DMS53 treated with DMSO at 0.1 percent for 48 hours (cell line): Measurements from ENCODE around the gene GTPBP4.
"Not testable (repeated sequence)": the region's sequence is repeated elsewhere in the genome, so short reads cannot be mapped to it uniquely, and the experiment has no call there.

Experiments
- DNase-seq: peaks from one replicate; lab custom pipeline; 2025; ENCODE audit not compliant: unreplicated experiment; lab: John Stamatoyannopoulos, UW

Gene GTPBP4

DNA sequence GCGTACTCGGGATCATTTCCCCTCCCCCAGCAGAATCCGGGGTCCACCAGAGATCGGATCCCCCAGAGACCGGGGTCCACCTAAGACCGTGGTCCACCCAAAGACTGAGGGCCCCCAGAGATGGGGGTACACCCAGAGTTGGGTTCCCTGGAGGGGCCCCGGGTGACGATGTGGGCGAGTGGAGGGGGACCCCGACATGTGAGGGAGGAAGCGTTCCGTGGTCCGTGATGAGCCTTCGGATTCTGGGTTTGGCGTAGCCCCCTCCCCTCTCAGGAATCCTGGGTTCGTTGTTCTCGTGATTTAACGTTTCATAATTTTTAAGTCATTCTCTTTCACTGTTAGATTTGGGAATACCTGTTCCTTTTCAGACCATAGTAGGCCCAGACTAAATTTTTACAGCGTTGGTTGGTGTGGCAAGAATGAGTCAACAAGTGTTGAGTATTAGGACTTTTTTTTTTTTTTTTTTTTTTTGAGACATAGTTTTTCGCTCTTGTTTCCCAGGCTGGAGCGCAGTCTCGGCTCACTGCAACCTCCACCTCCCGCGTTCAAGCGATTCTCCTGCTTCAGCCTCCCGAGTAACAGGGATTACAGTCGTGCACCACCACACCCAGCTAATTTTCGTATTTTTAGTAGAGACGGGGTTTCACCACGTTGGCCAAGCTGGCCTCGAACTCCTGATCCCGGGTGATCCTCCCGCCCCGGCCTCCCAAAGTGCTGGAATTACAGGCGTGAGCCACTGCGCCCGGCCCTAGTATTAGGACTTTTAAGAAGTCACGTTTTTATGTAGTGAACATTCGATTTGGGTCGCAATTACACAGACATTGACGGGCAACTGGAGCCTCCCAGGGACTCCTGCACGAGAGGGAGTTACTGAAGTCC lies 672 bp downstream of the GTPBP4 start:
- DNase-seq, result no peak

DNA sequence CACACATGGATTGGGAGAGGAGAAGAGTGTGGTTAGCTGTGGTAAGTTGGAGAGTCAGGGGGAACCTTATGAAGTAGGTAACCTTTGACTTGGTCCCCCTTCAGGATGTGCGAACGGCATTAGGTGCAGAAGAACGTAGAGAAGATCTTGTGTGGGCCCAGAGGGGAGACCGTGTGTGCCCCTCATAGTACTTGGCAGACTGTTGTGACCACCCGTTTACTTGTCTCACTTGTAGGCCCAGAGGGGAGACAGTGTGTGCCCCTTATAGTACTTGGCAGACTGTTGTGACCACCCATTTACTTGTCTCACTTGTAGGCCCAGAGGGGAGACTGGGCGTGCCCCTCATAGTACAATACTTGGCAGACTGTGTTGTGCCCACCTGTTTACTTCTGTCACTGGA lies 2.6 kb downstream of the GTPBP4 start:
- DNase-seq, result no peak

DNA sequence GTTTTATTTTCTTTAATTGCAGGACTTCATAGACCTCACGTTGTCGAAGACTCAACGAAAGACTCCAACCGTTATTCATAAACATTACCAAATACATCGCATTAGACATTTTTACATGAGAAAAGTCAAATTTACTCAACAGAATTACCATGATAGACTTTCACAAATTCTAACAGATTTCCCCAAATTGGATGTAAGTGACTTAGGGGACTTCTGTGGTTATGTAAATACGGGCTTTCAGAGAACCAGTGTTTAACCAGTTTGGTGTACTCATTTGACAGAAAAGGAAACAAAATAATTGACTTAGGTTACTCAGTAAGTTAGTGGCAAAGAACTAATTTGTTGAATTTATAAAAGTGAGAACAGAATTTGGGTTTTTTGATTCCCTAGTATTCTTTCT lies 4.2 kb downstream of the GTPBP4 start:
- DNase-seq, result no peak

DNA sequence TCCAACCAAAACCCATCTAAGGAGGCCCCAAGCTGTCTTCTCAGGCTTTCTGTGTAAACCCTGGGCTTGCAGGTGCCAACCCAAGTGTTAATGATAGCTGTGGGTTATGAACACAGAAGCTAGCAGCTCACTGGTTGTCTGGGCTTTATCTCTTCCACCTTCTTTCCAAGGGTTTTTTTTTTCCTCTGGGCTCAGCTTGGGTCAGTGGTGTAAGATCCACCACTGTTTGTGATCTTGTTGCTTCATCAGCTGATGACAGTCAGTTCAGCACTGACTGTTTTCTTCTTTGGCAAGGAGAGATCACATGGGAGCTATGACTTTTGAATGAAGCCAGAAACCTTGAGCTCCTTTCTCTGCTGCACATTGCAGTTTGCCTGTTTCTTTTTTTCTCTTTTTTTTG lies 4.6 kb downstream of the GTPBP4 start:
- DNase-seq, result no peak

DNA sequence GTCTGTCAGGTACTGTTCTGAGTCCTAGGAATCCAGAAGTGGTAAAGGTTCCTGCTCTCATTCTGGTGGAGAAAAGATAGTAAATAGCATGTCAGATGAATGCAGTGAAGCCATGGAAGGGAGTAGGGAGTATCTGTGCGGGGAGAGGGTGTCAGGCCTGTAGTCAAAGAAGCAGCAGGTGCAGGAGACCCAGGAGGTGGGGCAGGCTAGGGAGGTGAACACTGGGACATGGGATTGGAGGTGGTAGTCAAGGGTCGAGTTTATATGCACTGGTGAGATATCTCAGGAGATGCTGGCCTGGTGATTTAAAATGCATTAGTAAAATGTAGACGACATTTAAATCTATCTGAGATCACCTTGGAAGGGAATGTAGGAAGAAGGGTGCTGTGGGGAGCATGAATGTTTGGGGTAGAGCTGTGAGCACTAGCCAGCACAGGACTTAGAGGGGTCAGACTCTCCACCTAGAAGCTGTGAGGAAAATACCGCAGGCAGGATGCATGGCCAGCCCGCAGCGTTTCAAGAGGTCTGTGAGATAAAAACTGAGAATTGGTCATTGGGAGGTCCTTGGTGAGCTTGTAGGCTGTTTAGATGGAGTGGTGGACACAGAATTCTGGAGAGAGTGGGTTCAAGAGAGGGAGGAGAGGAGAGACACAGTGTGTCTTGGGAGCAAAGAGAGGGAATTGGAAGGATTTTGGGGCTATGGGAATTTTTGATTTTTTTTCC lies 6.8 kb downstream of the GTPBP4 start:
- DNase-seq, result no peak

DNA sequence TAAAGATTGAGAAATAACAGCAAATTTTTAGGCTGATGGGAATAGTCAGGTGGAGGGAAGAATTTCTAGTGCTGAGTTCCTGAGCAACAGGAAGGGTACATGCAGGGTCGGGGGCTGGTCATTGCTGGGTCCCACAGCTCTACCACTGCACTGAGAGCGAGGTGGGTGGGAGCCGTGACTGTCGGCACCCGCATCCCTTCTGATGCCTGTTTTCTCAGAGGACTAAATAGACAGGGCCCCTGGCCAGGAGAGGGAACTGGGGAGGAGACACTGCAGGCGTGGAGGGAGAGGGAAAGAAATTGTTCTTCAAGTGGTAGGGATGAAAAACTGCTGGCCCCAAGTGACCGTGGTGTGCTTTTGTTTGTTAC lies 7.3 kb downstream of the GTPBP4 start:
- no peak for DNase-seq

DNA sequence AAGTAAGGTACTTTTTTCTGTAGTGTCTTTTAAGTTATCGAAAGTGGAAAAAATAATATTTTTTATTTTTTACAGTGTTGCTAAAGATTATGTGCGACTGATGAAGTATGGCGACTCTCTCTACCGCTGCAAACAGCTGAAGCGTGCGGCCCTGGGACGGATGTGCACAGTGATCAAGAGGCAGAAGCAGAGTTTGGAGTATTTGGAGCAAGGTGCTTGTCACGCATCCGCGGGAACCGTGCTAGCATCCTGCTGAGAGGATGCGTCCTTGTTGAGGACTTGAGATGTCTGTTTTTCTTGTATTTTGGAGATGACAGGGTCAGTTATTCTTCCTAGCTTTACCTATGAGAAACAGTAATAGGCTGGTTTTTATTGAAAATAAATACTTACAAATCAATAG lies 7.8 kb downstream of the GTPBP4 start:
- no peak for DNase-seq

DNA sequence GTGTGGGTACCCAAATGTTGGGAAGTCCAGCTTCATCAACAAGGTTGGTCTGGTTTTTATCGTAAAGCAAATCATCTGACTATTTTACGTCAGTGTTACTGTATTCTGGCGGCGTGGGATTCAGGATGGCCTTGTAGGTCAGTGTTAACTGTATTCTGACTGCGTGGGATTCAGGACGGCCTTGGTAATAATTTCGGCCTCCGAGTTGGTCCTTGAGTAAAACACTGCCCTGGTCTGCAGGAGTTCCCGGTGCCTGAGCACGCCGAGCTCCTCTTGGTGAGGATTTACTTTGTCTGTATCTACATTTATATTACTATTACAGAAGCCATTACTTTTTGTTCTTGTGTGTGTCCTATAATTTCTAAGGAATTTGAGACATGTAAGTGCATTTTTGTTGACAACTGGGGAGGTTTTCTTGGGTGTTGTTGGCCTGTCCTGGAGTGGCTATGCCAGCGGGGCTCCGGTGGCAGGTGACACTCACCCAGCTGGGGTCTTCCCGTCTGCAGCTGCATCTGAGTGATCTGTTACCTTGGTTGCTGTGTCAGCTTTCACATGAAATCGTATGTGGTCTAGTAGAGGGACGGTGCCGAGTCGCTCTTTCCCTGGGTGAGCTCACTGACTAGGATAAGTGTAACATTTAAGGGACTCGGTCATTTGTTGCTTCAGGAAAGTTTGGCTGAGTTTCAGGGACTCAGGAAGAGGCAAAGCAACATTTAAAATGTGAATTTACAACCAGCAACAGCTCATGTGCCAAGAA lies 9.2 kb downstream of the GTPBP4 start:
- no peak for DNase-seq

DNA sequence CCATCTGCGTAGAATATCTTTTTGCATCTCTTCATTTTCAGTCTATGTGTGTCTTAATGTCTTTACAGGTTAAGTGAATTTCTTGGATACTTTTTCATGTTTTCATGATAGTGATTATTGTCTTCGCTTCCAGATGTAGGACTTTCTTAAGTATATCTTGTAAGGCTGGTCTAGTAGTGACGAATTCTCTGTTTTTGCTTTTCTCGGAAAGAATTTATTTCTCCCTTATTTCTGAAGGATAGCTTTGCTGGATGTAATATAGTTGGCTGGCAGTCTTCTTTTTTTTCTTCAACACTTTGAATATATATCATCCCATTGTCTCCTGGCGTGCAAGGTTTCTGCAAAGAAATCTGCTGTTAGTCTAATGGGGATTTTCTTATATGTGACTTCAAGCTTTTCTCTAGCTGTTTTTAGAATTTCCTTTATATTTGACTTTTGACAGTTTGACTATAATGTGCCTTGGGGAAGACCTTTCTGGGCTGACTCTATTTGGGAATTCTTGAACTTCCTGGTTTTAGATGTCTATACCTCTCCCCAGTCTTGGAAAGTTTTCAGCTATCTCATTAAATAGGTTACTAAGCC lies 14.3 kb downstream of the GTPBP4 start:
- DNase-seq, result no peak

DNA sequence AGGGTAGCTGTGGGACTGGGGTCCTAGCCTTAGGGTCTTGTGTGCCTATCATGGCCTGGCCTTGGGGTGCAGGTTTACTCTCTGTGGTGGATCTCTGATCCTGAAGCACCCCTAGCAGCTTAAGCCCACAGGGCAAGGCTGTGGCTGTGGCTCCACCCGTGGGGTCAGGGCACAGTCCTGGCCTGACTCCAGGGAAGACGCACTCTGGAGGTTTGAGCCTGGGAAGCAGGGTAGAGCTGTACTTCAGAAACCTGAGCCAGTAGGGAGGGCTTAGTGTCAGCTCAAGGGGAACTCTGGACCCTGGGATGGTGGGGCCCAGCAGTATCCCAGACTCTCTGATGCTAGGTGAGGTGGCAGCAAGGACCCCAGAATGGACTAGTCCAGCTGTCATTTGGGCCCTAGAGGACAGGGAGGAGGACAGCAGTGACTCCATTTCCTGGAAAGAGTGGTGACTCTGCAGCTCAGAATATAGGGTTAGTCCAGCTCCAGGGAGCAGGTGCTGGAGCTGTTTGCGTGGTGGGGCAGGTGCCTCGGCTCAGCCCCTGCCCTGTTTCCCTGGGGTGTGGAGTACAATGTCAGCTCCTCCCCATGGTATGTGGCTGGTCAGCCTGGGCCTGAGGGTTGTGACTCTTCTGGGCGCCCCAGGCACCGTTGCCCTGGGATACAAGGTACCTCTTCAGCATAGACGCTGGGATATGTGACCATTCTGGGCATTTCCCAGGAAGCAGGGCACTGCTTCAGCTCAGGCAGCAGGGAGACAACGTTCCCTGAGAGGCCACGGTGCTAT lies 15.8 kb downstream of the GTPBP4 start:
- no peak for DNase-seq

DNA sequence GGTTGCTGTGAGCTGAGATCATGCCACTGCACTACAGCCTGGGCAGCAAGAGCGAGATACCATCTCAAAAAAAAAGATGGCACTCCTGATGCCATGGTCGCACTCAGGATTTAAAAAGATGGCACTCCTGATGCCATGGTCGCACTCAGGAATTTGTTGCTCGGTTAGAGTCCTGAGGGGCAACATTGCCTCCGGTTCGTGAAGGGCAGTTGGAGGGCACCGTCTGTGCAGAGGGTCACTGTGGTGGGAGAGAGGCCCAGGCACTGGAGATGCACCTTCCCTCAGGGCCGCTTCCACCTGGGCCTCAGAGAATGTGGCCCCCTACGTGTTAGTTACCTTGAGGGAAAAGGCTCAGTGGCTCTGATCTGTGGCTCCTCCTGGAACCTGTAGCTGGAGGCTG lies 18.3 kb downstream of the GTPBP4 start:
- no peak for DNase-seq

DNA sequence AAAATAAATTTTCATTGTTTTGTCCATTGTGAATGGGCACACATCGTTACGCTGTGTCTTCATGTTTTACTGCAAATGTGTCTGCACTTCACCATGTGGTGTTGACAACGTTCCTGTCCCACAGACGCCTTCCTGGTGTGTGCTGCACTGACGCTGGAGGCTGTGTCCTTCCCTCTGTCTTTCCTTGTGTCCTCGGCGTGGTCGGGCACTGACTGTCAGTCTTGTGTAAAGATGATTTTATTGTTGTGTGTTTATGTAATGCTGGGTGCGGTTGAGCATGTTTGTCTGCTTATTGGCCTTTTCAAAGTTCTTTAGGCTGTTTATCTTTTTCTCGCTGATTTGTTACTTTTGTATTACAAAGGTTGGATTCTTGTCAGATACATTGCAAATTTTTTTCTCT lies 19.3 kb downstream of the GTPBP4 start:
- no peak for DNase-seq

DNA sequence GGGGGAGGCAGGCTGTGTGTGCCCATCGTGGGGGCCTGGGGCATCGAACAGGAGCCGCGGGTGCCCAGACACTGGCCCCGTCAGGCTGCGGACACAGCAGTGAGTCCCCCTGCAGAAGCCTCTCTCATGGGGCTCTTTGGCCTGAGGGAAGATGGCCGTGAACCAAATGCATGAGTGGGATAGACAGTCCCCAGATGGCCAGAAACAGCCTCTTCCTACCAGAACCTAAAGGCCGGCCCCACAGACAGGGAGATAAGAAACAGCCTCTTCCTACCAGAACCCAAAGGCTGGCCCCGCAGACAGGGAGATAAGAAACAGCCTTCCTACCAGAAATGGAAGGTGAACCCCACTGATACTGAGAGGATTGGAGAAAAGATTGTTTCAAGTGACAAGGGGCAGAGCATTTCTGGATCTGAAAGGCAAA lies 20.8 kb downstream of the GTPBP4 start:
- DNase-seq, result no peak

DNA sequence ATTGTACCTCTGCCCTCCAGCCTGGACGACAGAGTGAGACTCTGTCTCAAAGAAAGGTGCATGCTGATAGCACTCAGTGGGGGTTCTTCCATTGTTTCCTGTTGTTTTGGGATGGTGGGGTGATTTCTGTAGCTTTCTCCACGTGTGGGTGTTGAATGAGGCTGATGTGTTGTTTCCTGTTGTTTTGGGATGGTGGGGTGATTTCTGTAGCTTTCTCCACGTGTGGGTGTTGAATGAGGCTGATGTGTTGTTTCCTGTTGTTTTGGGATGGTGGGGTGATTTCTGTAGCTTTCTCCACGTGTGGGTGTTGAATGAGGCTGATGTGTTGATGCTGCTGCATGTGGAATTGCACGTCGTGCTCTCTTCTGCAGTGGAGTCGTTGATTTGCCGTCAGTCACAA lies 21.7 kb downstream of the GTPBP4 start:
- not testable (repeated sequence) for DNase-seq

DNA sequence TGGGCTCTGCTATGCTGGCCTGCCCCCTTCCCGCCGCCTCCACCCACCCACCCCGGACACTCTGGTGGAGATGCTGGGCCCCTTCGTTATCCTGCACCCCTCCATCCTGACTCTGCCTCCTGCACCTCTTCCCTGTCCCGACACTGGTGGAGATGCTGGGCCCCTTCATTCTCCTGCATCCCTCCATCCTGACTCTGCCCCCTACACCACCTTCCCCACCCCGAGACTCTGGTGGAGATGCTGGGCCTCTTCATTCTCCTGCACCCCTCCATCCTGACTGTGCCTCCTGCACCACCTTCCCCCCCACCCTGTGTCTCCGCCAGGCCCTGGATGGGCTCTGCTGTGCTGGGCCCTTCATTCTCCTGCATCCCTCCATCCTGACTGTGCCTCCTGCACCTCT lies 22.5 kb downstream of the GTPBP4 start:
- DNase-seq, result no peak

DNA sequence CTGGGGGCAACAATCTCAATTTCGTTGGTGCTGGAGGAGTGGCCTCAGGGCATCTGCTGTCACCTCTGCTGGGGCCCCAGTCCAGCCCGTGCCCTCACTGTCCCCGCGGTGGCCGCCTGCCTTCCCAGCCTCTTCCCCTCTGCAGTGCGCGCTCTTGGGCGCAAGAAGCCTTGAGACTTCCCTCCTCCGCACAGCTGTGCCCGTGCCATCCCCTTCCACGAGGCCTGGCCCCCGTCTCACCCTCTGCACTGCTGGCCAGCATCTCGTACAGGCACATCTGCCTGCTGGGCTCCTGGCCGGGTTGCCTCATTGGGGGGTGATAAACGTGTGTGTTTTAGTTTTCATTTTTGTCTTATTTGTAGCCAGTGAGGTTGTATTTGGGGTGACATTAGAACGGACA lies 23.5 kb downstream of the GTPBP4 start:
- no peak for DNase-seq

DNA sequence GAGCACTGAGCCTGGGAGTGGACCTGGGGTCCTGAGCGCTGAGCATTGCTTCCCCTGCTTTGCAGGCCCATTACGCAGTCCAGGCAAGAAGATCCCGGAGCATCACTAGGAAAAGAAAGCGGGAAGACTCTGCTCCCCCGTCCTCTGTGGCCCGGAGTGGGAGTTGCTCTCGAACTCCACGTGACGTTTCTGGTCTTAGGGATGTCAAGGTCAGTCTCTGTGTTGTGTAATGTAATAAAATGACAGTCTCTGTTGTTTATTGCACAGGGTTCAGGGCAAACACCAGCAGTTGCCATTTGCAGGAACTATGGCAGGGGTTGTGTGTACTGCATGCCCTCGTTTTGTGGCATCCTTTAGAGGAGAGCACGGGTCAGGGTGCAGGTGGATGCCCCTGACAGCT lies 27.5 kb downstream of the GTPBP4 start:
- DNase-seq, result no peak

DNA sequence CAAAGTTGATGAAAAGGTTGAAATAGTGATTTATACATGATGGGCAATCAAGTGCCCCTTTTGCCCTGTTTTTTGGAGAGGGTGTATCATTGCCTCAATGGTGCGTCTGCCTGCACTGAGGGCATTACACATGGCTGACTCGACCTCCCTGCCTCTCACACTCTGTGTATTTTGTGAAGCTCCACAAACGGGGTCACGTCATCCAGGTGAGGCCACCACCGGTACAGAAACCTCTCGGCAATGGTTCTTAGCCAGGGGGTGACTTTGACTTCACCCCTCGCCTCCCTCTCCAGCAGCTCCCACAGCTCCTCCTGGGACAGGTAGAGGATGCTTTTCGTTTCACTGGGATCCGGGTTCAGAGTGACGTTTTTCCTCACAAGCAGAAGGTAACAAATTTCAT lies 31.1 kb downstream of the GTPBP4 start:
- no peak for DNase-seq

DNA sequence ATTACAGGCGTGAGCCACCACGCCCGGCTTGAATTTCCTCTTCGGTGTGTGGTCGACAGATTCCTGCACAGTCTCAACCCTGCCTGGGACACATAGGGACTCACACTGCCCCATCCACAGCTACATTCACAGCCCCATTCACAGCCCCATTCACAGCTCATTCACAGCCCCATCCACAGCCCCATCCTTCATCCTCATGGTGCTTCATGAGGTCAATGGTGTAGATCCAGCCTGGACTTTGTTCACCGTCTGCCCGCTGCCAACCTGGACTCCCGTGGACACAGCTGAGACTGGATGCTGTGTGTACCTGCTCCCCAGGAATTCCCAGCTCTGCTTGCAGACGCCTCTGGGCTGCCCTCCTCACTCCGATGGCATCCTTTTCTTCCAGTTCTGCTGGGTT lies 32.2 kb downstream of the GTPBP4 start:
- no peak for DNase-seq

DNA sequence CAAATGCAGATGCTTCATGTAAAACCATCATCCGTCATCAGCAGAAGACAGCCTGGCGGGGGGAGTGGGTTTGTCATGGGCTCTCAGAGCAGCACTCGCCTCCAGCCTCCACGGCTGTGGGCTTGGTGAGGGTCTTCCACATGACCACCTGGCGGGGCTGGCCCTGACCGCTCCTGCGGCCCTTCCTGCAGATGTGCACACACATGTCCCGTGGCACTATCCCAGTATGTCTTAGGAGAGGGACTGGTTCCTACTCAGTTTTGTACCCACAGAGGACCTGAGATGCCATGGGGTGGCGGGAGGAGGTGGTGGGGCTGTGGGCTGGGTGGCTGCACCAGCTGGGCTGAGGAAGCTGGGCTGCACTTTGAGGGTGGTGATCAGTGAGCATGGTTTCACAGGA lies 32.7 kb downstream of the GTPBP4 start:
- DNase-seq, result no peak

DNA sequence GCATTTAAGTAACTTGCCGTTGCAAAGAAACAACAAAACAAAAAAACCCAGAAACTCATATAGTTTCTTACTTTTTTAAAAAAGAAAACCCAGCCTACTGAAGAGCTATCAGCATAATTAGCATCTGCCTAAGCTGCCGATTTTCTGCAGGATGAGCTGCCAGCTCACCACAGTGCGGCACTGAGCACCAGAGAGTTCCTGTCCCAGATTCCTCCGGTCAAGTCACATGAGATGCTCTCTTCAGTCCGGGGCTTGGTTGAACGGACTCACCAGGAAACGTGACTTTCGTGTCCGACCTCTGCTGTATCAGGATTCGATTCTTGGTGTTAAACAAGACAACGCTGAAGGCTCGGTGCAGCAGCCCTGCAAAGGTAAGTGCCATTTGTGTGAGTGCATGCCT lies 34.2 kb downstream of the GTPBP4 start:
- no peak for DNase-seq
